Activated CD8-positive, alpha-beta T cell treated with anti-CD3 and anti-CD28 coated beads for 36 hours (primary cell): Measurements from ENCODE around the gene TSKU. TPM values are rescaled to one million over a fixed set of nuclear protein-coding genes. Genes with fewer than 3 reads are reported as not detected.
"Not testable (repeated sequence)": the region's sequence is repeated elsewhere in the genome, so short reads cannot be mapped to it uniquely, and the experiment has no call there.

Experiments
- ATAC-seq: fragments of 200-7000 bp; cut with Tn5 transposase; one replicate; pipeline ENCODE4 v1.10.0; 2021; ENCODE audit warnings: mild to moderate bottlenecking, moderate library complexity
- CTCF ChIA-PET: fragments of 350-600 bp; sonication (Branson Sonifier 250); formaldehyde crosslinking; loops from one replicate; lab custom pipeline; 2021; ENCODE audit warnings: antibody characterized with exemption; lab: Charles Lee
- POLR2A ChIA-PET: fragments of 350-600 bp; sonication (Branson Sonifier 250); formaldehyde crosslinking; loops from one replicate; lab custom pipeline; 2021; ENCODE audit warnings: antibody characterized with exemption; lab: Charles Lee
- DNase-seq: peaks from one replicate; pipeline ENCODE4 v3.0.0-alpha.2; 2020
- H3K27ac Mint-ChIP-seq: one replicate; pipeline ENCODE4 v1.8.0; 2021; ENCODE audit warnings: mild to moderate bottlenecking, mixed read lengths
- H3K27me3 Mint-ChIP-seq: one replicate; pipeline ENCODE4 v1.8.0; 2021; ENCODE audit warnings: mixed read lengths
- H3K36me3 Mint-ChIP-seq: one replicate; pipeline ENCODE4 v1.8.0; 2021; ENCODE audit warnings: low read depth, mixed read lengths
- H3K4me1 Mint-ChIP-seq: one replicate; pipeline ENCODE4 v1.8.0; 2021; ENCODE audit warnings: low read depth, mixed read lengths
- H3K4me3 Mint-ChIP-seq: one replicate; pipeline ENCODE4 v1.8.0; 2021; ENCODE audit warnings: mild to moderate bottlenecking, moderate library complexity, mixed read lengths
- H3K9me3 Mint-ChIP-seq: one replicate; pipeline ENCODE4 v1.8.0; 2021; ENCODE audit warnings: mixed read lengths
- CTCF ChIP-seq: fragments of 200-600 bp; IDR thresholded peaks from one replicate; pipeline ENCODE4 v1.8.0; 2022; ENCODE audit warnings: antibody characterized with exemption, mild to moderate bottlenecking
- intact Hi-C: fragments of 100-400 bp; cut with micrococcal nuclease; formaldehyde crosslinking; loops from one replicate; pipeline ENCODE4 v1.10.0; 2022
- total RNA-seq, 2 experiments: library from RNA; stranded (reverse); gene quantifications; one replicate each; pipeline ENCODE4 v1.2.3, GENCODE V29; 2021

The TSKU gene
- 1 to 10 TPM; 6.5 to 8.4 TPM for total RNA-seq

- TF ChIP-seq CTCF, result no peak
- DNase-seq (peak; percentile 30), ATAC-seq (peak; percentile 2)
- intact Hi-C loops, result no loop called here
- peak within 1 kb of the TSS; percentile 88 for H3K27ac Mint-ChIP-seq
- H3K9me3 Mint-ChIP-seq, result no peaks in the 10 kb centered on the region
- no peaks in the 10 kb centered on the region for H3K36me3 Mint-ChIP-seq
- POLR2A ChIA-PET, result interaction anchor here (1.0 to 1.2 kb wide), 2 partner anchors 22 to 113 kb away, joined by 3 to 4 read pairs; partner anchors contain the start of gene LRRC32
- CTCF ChIA-PET, result no interaction called here
- peak within 1 kb of the TSS; percentile 70 for H3K4me3 Mint-ChIP-seq
- peaks cover 19% of the 10 kb centered on the region for H3K4me1 Mint-ChIP-seq
- peaks cover 40% of the 10 kb centered on the region for H3K27me3 Mint-ChIP-seq
These were observed at the start of gene TSKU for GRCh38 chr11:76783294-76783895. Gene TSKU, plus strand, starts transcription at chr11:76783356. Its CDS starts 12,261 bp downstream, at chr11:76795617.

- H3K36me3 Mint-ChIP-seq, H3K4me1 Mint-ChIP-seq, H3K9me3 Mint-ChIP-seq, H3K4me3 Mint-ChIP-seq, H3K27ac Mint-ChIP-seq, H3K27me3 Mint-ChIP-seq: not testable (repeated sequence)
- ChIA-PET CTCF (interaction anchor here (0.6 to 17.5 kb wide), 19 partner anchors 9 to 358 kb away, joined by 3 to 238 read pairs (median 4); no protein-coding TSS in a partner anchor), POLR2A (interaction anchor here (0.9 kb wide), 2 partner anchors 10 to 12 kb away, joined by 4 read pairs; no protein-coding TSS in a partner anchor)
- DNase-seq (peak; percentile 37), ATAC-seq (peak; percentile 75)
- intact Hi-C loops, result loop anchor here (5.0 to 10.0 kb wide), 2 partner anchors 68 to 181 kb away; no protein-coding TSS in a partner anchor
- TF ChIP-seq CTCF, result peak; percentile 42
These were observed 49.2 kb upstream of the TSKU start for GRCh38 chr11:76733906-76734305.

GRCh38 chr11:76734456-76735420 is 48.4 kb upstream of the TSKU start:
- no peaks in the 10 kb centered on the region for H3K4me1 Mint-ChIP-seq
- no peak overlapping the region for H3K27ac Mint-ChIP-seq
- DNase-seq, result no peak
- no peak overlapping the region for H3K4me3 Mint-ChIP-seq
- H3K27me3 Mint-ChIP-seq, result no peaks in the 10 kb centered on the region
- no peak for TF ChIP-seq CTCF
- H3K36me3 Mint-ChIP-seq, result no peaks in the 10 kb centered on the region
- ChIA-PET POLR2A (interaction anchor here (0.6 to 1.0 kb wide), 4 partner anchors 10 to 185 kb away, joined by 3 to 4 read pairs (median 4); no protein-coding TSS in a partner anchor), CTCF (interaction anchor here (0.6 to 17.5 kb wide), 21 partner anchors 8 to 357 kb away, joined by 3 to 238 read pairs (median 4); no protein-coding TSS in a partner anchor)
- no peak for ATAC-seq
- intact Hi-C loops, result loop anchor here (5.0 to 10.0 kb wide), 2 partner anchors 68 to 180 kb away; no protein-coding TSS in a partner anchor
- H3K9me3 Mint-ChIP-seq, result no peaks in the 10 kb centered on the region

GRCh38 chr11:76735841-76736240 is 47.3 kb upstream of the TSKU start:
- Mint-ChIP-seq H3K36me3 (no peaks in the 10 kb centered on the region), H3K4me1 (no peaks in the 10 kb centered on the region), H3K27ac (no peak overlapping the region), H3K9me3 (no peaks in the 10 kb centered on the region), H3K4me3 (no peak overlapping the region), H3K27me3 (no peaks in the 10 kb centered on the region)
- no peak for ATAC-seq
- no peak for TF ChIP-seq CTCF
- no peak for DNase-seq
- intact Hi-C loops, result loop anchor here (10.0 kb wide), 1 partner anchor 179 kb away; no protein-coding TSS in a partner anchor
- ChIA-PET POLR2A (no interaction called here), CTCF (interaction anchor here (0.7 to 17.5 kb wide), 5 partner anchors 13 to 310 kb away, joined by 3 to 238 read pairs (median 4); no protein-coding TSS in a partner anchor)
